WTC11 (cell line): ENCODE measurements around the gene MRPL55. TPM values are rescaled to one million over a fixed set of nuclear protein-coding genes. Genes with fewer than 3 reads are reported as not detected.

Source experiments
- ATAC-seq: fragments of 200-7000 bp; cut with Tn5 transposase; 2 replicates; pipeline ENCODE4 v1.10.0; 2021; ENCODE audit warnings: mild to moderate bottlenecking, moderate library complexity
- CTCF ChIA-PET: fragments of 300-600 bp; sonication (Branson Sonifier 250); formaldehyde crosslinking; loops from one replicate; lab custom pipeline; 2021; ENCODE audit warnings: antibody characterized with exemption; lab: Charles Lee
- POLR2A ChIA-PET: fragments of 350-600 bp; sonication (Branson Sonifier 250); formaldehyde crosslinking; loops from one replicate; lab custom pipeline; 2021; ENCODE audit warnings: antibody characterized with exemption; lab: Charles Lee
- DNase-seq: peaks from one replicate; pipeline ENCODE4 v3.0.0; 2021; ENCODE audit warnings: low spot score
- H3K27ac Mint-ChIP-seq: 2 replicates; pipeline ENCODE4 v1.8.0; 2021; ENCODE audit warnings: mixed read lengths
- H3K27me3 Mint-ChIP-seq: 2 replicates; pipeline ENCODE4 v1.8.0; 2021; ENCODE audit warnings: low read depth, mild to moderate bottlenecking, moderate library complexity, mixed read lengths
- H3K36me3 Mint-ChIP-seq: 2 replicates; pipeline ENCODE4 v1.8.0; 2021; ENCODE audit warnings: mixed read lengths
- H3K4me1 Mint-ChIP-seq: 2 replicates; pipeline ENCODE4 v1.8.0; 2022; ENCODE audit warnings: mixed read lengths
- H3K4me3 Mint-ChIP-seq: 2 replicates; pipeline ENCODE4 v1.8.0; 2021; ENCODE audit warnings: mild to moderate bottlenecking, moderate library complexity, mixed read lengths
- H3K9me3 Mint-ChIP-seq: 2 replicates; pipeline ENCODE4 v1.8.0; 2021; ENCODE audit warnings: mixed read lengths
- AR ChIP-seq: fragments of 250-450 bp; sonication (Bioruptor Pico); IDR thresholded peaks from 2 replicates; pipeline ENCODE4 v1.9.0; 2021; ENCODE audit warnings: mild to moderate bottlenecking
- CREM ChIP-seq: sonication (generic); formaldehyde crosslinking; IDR thresholded peaks from 2 replicates; pipeline ENCODE4 v1.8.1; 2022; ENCODE audit warnings: mild to moderate bottlenecking, missing genetic modification reagents, moderate library complexity
- ELF4 ChIP-seq: sonication (generic); formaldehyde crosslinking; IDR thresholded peaks from 2 replicates; pipeline ENCODE4 v1.8.1; 2022; ENCODE audit warnings: low read depth, mild to moderate bottlenecking, moderate library complexity, missing genetic modification reagents
- FOXP1 ChIP-seq: sonication (generic); formaldehyde crosslinking; IDR thresholded peaks from 2 replicates; pipeline ENCODE4 v1.8.0; 2022; ENCODE audit warnings: missing genetic modification reagents, mild to moderate bottlenecking, moderate library complexity, borderline replicate concordance
- GRHL2 ChIP-seq: fragments of 250-450 bp; sonication (Bioruptor Pico); IDR thresholded peaks from 2 replicates; pipeline ENCODE4 v1.8.0; 2022; ENCODE audit warnings: mild to moderate bottlenecking, moderate library complexity; ENCODE audit not compliant: insufficient replicate concordance, severe bottlenecking
- MYBL2 ChIP-seq: sonication (generic); formaldehyde crosslinking; IDR thresholded peaks from 2 replicates; pipeline ENCODE4 v1.8.1; 2023; ENCODE audit warnings: mild to moderate bottlenecking, moderate library complexity, missing genetic modification reagents
- NFATC4 ChIP-seq: fragments of 250-450 bp; sonication (Bioruptor Pico); IDR thresholded peaks from 2 replicates; pipeline ENCODE4 v1.9.0; 2021; ENCODE audit warnings: mild to moderate bottlenecking
- PRDM15 ChIP-seq: sonication (generic); formaldehyde crosslinking; IDR thresholded peaks from 2 replicates; pipeline ENCODE4 v1.8.0; 2022; ENCODE audit warnings: missing genetic modification reagents
- SOX15 ChIP-seq: fragments of 250-450 bp; sonication (Bioruptor Pico); IDR thresholded peaks from 2 replicates; pipeline ENCODE4 v1.9.0; 2021; ENCODE audit warnings: mild to moderate bottlenecking
- TCF7 ChIP-seq: sonication (generic); formaldehyde crosslinking; IDR thresholded peaks from 2 replicates; pipeline ENCODE4 v1.8.0; 2022; ENCODE audit warnings: mild to moderate bottlenecking, low read depth, missing genetic modification reagents, moderate library complexity
- TP53 ChIP-seq: sonication (generic); formaldehyde crosslinking; IDR thresholded peaks from 2 replicates; pipeline ENCODE4 v1.8.1; 2023; ENCODE audit warnings: mild to moderate bottlenecking, missing genetic modification reagents
- ZNF263 ChIP-seq: sonication (generic); formaldehyde crosslinking; IDR thresholded peaks from 2 replicates; pipeline ENCODE4 v1.8.1; 2022; ENCODE audit warnings: low read depth, mild to moderate bottlenecking, moderate library complexity, missing genetic modification reagents
- ZNF423 ChIP-seq: fragments of 250-450 bp; sonication (Bioruptor Pico); IDR thresholded peaks from 2 replicates; pipeline ENCODE4 v2.1.2; 2022; ENCODE audit warnings: mild to moderate bottlenecking, moderate library complexity
- total RNA-seq: library from RNA; stranded (reverse); gene quantifications from 3 replicates; pipeline ENCODE4 v1.2.3, GENCODE V29; 2021
- TF ChIP-seq, protein P1 (sequence below): fragments of 250-450 bp; sonication (Bioruptor Pico); IDR thresholded peaks from 2 replicates; pipeline ENCODE4 v1.9.0; 2021; ENCODE audit warnings: moderate library complexity, mild to moderate bottlenecking, inconsistent platforms, borderline replicate concordance
- TF ChIP-seq, protein P2 (sequence below): sonication (generic); formaldehyde crosslinking; IDR thresholded peaks from 2 replicates; pipeline ENCODE4 v1.8.1; 2023; ENCODE audit warnings: mild to moderate bottlenecking, moderate library complexity, missing genetic modification reagents
- TF ChIP-seq, protein P3 (sequence below): fragments of 200-600 bp; IDR thresholded peaks from 2 replicates; pipeline ENCODE4 v1.8.0; 2022; ENCODE audit warnings: antibody characterized with exemption

Gene MRPL55
- total RNA-seq, 1 experiment from 2014 or later = 66.9 TPM

- POLR2A ChIA-PET = no interaction called here
- Mint-ChIP-seq H3K36me3 (no peaks in the 10 kb centered on the region), H3K27ac (no peak overlapping the region), H3K9me3 (no peaks in the 10 kb centered on the region), H3K4me3 (no peak overlapping the region), H3K27me3 (peaks cover 91% of the 10 kb centered on the region), H3K4me1 (peaks cover 5% of the 10 kb centered on the region)
- ATAC-seq (no peak), DNase-seq (no peak)
- TF ChIP-seq, protein P1, sequence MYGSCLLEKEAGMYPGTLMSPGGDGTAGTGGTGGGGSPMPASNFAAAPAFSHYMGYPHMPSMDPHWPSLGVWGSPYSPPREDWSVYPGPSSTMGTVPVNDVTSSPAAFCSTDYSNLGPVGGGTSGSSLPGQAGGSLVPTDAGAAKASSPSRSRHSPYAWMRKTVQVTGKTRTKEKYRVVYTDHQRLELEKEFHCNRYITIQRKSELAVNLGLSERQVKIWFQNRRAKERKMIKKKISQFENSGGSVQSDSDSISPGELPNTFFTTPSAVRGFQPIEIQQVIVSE (CRISPR knock-in tag) = no peak
- TF ChIP-seq PRDM15 (CRISPR knock-in tag) (no peak), CREM (CRISPR knock-in tag) (no peak), ZNF263 (no peak), FOXP1 (CRISPR knock-in tag) (no peak), GRHL2 (CRISPR knock-in tag) (no peak), TCF7 (CRISPR knock-in tag) (no peak), AR (CRISPR knock-in tag) (no peak), TP53 (CRISPR knock-in tag) (no peak), MYBL2 (CRISPR knock-in tag) (no peak), ELF4 (CRISPR knock-in tag) (no peak), SOX15 (CRISPR knock-in tag) (no peak), ZNF423 (CRISPR knock-in tag) (no peak), NFATC4 (CRISPR knock-in tag) (no peak)
- TF ChIP-seq, protein P2, sequence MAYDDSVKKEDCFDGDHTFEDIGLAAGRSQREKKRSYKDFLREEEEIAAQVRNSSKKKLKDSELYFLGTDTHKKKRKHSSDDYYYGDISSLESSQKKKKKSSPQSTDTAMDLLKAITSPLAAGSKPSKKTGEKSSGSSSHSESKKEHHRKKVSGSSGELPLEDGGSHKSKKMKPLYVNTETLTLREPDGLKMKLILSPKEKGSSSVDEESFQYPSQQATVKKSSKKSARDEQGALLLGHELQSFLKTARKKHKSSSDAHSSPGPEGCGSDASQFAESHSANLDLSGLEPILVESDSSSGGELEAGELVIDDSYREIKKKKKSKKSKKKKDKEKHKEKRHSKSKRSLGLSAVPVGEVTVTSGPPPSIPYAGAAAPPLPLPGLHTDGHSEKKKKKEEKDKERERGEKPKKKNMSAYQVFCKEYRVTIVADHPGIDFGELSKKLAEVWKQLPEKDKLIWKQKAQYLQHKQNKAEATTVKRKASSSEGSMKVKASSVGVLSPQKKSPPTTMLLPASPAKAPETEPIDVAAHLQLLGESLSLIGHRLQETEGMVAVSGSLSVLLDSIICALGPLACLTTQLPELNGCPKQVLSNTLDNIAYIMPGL (CRISPR knock-in tag) = no peak
- TF ChIP-seq, protein P3, sequence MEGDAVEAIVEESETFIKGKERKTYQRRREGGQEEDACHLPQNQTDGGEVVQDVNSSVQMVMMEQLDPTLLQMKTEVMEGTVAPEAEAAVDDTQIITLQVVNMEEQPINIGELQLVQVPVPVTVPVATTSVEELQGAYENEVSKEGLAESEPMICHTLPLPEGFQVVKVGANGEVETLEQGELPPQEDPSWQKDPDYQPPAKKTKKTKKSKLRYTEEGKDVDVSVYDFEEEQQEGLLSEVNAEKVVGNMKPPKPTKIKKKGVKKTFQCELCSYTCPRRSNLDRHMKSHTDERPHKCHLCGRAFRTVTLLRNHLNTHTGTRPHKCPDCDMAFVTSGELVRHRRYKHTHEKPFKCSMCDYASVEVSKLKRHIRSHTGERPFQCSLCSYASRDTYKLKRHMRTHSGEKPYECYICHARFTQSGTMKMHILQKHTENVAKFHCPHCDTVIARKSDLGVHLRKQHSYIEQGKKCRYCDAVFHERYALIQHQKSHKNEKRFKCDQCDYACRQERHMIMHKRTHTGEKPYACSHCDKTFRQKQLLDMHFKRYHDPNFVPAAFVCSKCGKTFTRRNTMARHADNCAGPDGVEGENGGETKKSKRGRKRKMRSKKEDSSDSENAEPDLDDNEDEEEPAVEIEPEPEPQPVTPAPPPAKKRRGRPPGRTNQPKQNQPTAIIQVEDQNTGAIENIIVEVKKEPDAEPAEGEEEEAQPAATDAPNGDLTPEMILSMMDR = no peak
- CTCF ChIA-PET = interaction anchor here (3.9 kb wide), 1 partner anchor 63 kb away, joined by 36 read pairs; no protein-coding TSS in a partner anchor
These were observed 46.3 kb downstream of the MRPL55 start for GRCh38 chr1:228062812-228063211.
